PC-9 (cell line): ENCODE data around the gene GNAI1. TPM values are rescaled to one million over a fixed set of nuclear protein-coding genes. Genes with fewer than 3 reads are reported as not detected.

Source experiments
- BruUV-seq: library from RNA; stranded (reverse); fragments of 400-500 nt; replicated peaks from 2 replicates; lab custom pipeline; 2021; lab: Mats Ljungman, UMichigan
- CTCF ChIA-PET: fragments of 300-600 bp; sonication (Branson Sonifier 250); formaldehyde crosslinking; loops from one replicate; lab custom pipeline; 2022; ENCODE audit warnings: antibody characterized with exemption; lab: Charles Lee
- POLR2A ChIA-PET: fragments of 300-600 bp; sonication (Branson Sonifier 250); formaldehyde crosslinking; loops from one replicate; lab custom pipeline; 2022; ENCODE audit warnings: antibody characterized with exemption; ENCODE audit not compliant: unreplicated experiment; lab: Charles Lee
- DNase-seq, 2 experiments: peaks; one replicate each; pipeline versions ENCODE4 v3.0.0 to v3.0.0-alpha.2; 2015 to 2022; ENCODE audit warnings: mixed read lengths in 1 of 2
- H2AFZ ChIP-seq: fragments of 200-600 bp; sonication (generic); 2 replicates; pipeline ENCODE4 v1.8.1; 2017; ENCODE audit warnings: antibody characterized with exemption
- H3F3A ChIP-seq: fragments of 200-600 bp; sonication (generic); 2 replicates; pipeline ENCODE4 v1.8.1; 2017; ENCODE audit warnings: antibody characterized with exemption, mild to moderate bottlenecking, low read depth; ENCODE audit not compliant: insufficient read depth
- H3K27ac ChIP-seq: fragments of 200-600 bp; sonication (generic); 2 replicates; pipeline ENCODE4 v1.6.1; 2016; ENCODE audit warnings: mixed run types
- H3K27me3 ChIP-seq: fragments of 200-600 bp; sonication (generic); 2 replicates; pipeline ENCODE4 v1.6.1; 2016; ENCODE audit warnings: low read depth, mixed run types; ENCODE audit not compliant: insufficient read depth
- H3K36me3 ChIP-seq: fragments of 200-600 bp; sonication (generic); 2 replicates; pipeline ENCODE4 v1.6.1; 2016; ENCODE audit warnings: low read depth, mixed run types
- H3K4me1 ChIP-seq: fragments of 200-600 bp; sonication (generic); replicated peaks from 2 replicates; pipeline ENCODE4 v1.6.1; 2016; ENCODE audit warnings: mixed run types; ENCODE audit not compliant: insufficient read depth
- H3K4me2 ChIP-seq: fragments of 200-600 bp; sonication (generic); 2 replicates; pipeline ENCODE4 v1.6.1; 2017; ENCODE audit warnings: mixed run types
- H3K4me3 ChIP-seq: fragments of 200-600 bp; sonication (generic); 2 replicates; pipeline ENCODE4 v1.6.1; 2016; ENCODE audit warnings: mixed run types
- H3K79me2 ChIP-seq: fragments of 200-600 bp; sonication (generic); 2 replicates; pipeline ENCODE4 v1.6.1; 2017; ENCODE audit warnings: low read depth, mixed run types
- H3K9me2 ChIP-seq: fragments of 200-600 bp; sonication (generic); 2 replicates; pipeline ENCODE4 v1.8.1; 2017; ENCODE audit warnings: mild to moderate bottlenecking; ENCODE audit not compliant: insufficient read depth
- H3K9me3 ChIP-seq: fragments of 200-600 bp; sonication (generic); 2 replicates; pipeline ENCODE4 v1.8.1; 2016; ENCODE audit warnings: low read depth; ENCODE audit not compliant: insufficient read depth
- H4K20me1 ChIP-seq: fragments of 200-600 bp; sonication (generic); 2 replicates; pipeline ENCODE4 v1.8.1; 2017; ENCODE audit not compliant: insufficient read depth
- CTCF ChIP-seq: fragments of 200-600 bp; sonication (generic); conservative IDR thresholded peaks from 2 replicates; pipeline ENCODE4 v1.6.1; 2017; ENCODE audit warnings: mixed run types, antibody characterized with exemption, mild to moderate bottlenecking, moderate library complexity
- EZH2 ChIP-seq: fragments of 200-600 bp; sonication (generic); IDR thresholded peaks from 2 replicates; pipeline ENCODE4 v1.8.0; 2017; ENCODE audit warnings: antibody characterized with exemption, low read depth
- intact Hi-C: fragments of 100-400 bp; cut with micrococcal nuclease; formaldehyde crosslinking; loops from one replicate; pipeline ENCODE4 v1.10.0; 2022; ENCODE audit not compliant: unreplicated experiment
- total RNA-seq: library from RNA; stranded (reverse); gene quantifications from 2 replicates; pipeline ENCODE4 v1.2.3, GENCODE V29; 2021

Gene GNAI1
- total RNA-seq, 1 experiment from 2014 or later: 16.8 TPM

GRCh38 chr7:80147543-80148391, 13.1 kb downstream of the GNAI1 start:
- H4K20me1 ChIP-seq: no peaks in the 10 kb centered on the region
- no peak overlapping the region for H2AFZ ChIP-seq
- peaks cover 85% of the 10 kb centered on the region for H3K79me2 ChIP-seq
- no peaks in the 10 kb centered on the region for H3K9me2 ChIP-seq
- H3K9me3 ChIP-seq: no peaks in the 10 kb centered on the region; the same call in 1 of the 2 replicates
- no TSS peak for BruUV-seq
- peak overlapping the region; percentile 40 for H3K27ac ChIP-seq
- H3K4me1 ChIP-seq: peaks cover 18% of the 10 kb centered on the region
- no peaks in the 10 kb centered on the region for H3F3A ChIP-seq
- no peak overlapping the region for H3K4me3 ChIP-seq
- H3K27me3 ChIP-seq: no peaks in the 10 kb centered on the region
- intact Hi-C loops: no loop called here
- ChIA-PET CTCF (interaction anchor here (0.5 kb wide), 2 partner anchors 14 to 67 kb away, joined by 4 read pairs; no protein-coding TSS in a partner anchor), POLR2A (no interaction called here)
- peak in 1 of 2 experiments; percentile 80 for DNase-seq
- no peaks in the 10 kb centered on the region for H3K36me3 ChIP-seq
- H3K4me2 ChIP-seq: peak overlapping the region; percentile 24
- TF ChIP-seq EZH2 (no peak), CTCF (no peak)

GRCh38 chr7:80150611-80151273, 16.1 kb downstream of the GNAI1 start:
- TF ChIP-seq EZH2 (no peak), CTCF (no peak)
- H3K4me2 ChIP-seq: no peak overlapping the region
- CTCF ChIA-PET: no interaction called here
- H3K36me3 ChIP-seq: no peaks in the 10 kb centered on the region
- intact Hi-C loops: no loop called here
- H3K4me1 ChIP-seq: peaks cover 18% of the 10 kb centered on the region
- H2AFZ ChIP-seq: no peak overlapping the region
- H3K9me3 ChIP-seq: no peaks in the 10 kb centered on the region; the same call in 1 of the 2 replicates
- H3K79me2 ChIP-seq: peaks cover 74% of the 10 kb centered on the region
- no peak for DNase-seq
- H3F3A ChIP-seq: no peaks in the 10 kb centered on the region
- no peak overlapping the region for H3K27ac ChIP-seq
- no peak overlapping the region for H3K4me3 ChIP-seq
- no peaks in the 10 kb centered on the region for H3K27me3 ChIP-seq
- POLR2A ChIA-PET: no interaction called here
- no peaks in the 10 kb centered on the region; the same call in 1 of the 2 replicates for H4K20me1 ChIP-seq
- H3K9me2 ChIP-seq: no peaks in the 10 kb centered on the region
- no TSS peak for BruUV-seq

GRCh38 chr7:80151274-80151665, 16.6 kb downstream of the GNAI1 start:
- no peaks in the 10 kb centered on the region for H3K36me3 ChIP-seq
- intact Hi-C loops: no loop called here
- H3K27me3 ChIP-seq: no peaks in the 10 kb centered on the region
- CTCF ChIA-PET: no interaction called here
- H2AFZ ChIP-seq: no peak overlapping the region
- H4K20me1 ChIP-seq: no peaks in the 10 kb centered on the region; the same call in 1 of the 2 replicates
- POLR2A ChIA-PET: no interaction called here
- H3F3A ChIP-seq: no peaks in the 10 kb centered on the region
- H3K4me3 ChIP-seq: no peak overlapping the region
- peaks cover 18% of the 10 kb centered on the region for H3K4me1 ChIP-seq
- H3K9me3 ChIP-seq: no peaks in the 10 kb centered on the region; the same call in 1 of the 2 replicates
- peaks cover 74% of the 10 kb centered on the region for H3K79me2 ChIP-seq
- no TSS peak for BruUV-seq
- TF ChIP-seq EZH2 (no peak), CTCF (no peak)
- no peak for DNase-seq
- no peak overlapping the region for H3K27ac ChIP-seq
- no peak overlapping the region for H3K4me2 ChIP-seq
- no peaks in the 10 kb centered on the region for H3K9me2 ChIP-seq
